HG03521 (cell line): ENCODE results near the gene SLC6A8.

ENCODE experiments used
- ATAC-seq: cut with Tn5 transposase; IDR thresholded peaks from one replicate; pipeline ENCODE4 v1.9.1; 2021; ENCODE audit warnings: mild to moderate bottlenecking, moderate library complexity; ENCODE audit not compliant: unreplicated experiment

Gene SLC6A8

DNA sequence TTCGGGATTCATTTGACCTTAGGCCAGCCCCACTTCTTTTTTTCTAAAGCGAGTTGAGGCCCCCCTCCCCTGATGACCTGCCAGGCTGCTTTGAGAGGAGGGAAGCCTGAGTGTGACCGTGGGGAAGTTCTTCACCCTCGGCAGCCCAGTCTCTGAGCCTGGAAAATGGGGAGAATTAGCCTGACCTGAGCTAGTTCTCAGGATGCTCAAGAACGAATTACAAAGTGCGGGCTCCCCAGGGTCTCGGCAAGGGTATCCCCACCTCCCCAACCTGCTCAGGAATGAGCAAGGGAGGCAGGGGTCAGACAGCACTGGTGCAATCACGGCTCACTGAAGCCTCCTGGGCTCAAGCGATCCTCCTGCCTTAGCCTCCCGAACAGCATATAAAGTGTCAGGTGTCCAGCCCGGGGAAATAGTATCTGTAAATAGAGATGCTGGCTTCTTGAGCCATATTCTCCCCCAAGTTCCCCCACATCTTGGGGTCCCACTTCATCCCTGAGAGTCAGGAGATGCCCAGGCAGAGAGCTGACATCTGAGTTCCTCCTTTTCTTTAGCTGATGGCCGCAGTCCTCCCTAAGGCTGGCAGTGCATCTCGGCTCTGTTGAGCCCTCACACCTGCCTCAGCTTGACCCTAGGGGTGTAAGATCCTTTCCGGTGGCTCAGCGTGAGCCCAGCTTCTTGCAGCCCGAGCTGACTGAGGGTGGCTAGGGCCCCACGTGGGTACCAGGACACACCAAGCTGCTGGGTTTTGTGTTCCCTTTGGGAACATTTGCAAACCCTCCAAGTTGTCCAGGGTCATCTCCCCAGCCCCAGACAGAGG lies 39.2 kb upstream of the SLC6A8 start:
- ATAC-seq: no peak

DNA sequence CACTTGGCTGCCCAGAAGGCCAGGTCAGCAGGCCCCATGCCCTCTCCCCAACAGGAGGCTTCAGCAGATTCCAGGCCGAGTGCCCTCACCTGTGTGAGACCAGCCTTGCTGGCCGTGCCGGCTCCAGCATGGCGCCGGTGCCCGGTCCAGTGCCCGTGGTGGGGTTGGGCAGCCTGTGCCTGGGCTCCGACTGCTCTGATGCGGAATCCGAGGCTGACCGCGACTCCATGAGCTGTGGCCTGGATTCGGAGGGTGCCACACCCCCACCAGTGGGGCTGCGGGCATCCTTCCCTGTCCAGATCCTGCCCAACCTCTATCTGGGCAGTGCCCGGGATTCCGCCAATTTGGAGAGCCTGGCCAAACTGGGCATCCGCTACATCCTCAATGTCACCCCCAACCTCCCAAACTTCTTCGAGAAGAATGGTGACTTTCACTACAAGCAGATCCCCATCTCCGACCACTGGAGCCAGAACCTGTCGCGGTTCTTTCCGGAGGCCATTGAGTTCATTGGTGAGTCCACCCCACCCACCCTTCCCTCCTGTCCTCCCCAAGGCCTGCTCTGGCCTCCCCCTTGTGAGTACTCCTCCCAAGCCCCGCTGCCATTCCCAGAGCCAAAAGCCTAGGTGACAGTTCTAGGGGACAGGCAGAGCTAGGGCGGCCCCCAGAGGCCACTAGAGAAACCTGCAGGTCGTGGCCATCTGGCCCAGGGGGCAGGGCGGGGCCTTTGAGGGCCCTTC lies 38.4 kb upstream of the SLC6A8 start:
- ATAC-seq: no peak

DNA sequence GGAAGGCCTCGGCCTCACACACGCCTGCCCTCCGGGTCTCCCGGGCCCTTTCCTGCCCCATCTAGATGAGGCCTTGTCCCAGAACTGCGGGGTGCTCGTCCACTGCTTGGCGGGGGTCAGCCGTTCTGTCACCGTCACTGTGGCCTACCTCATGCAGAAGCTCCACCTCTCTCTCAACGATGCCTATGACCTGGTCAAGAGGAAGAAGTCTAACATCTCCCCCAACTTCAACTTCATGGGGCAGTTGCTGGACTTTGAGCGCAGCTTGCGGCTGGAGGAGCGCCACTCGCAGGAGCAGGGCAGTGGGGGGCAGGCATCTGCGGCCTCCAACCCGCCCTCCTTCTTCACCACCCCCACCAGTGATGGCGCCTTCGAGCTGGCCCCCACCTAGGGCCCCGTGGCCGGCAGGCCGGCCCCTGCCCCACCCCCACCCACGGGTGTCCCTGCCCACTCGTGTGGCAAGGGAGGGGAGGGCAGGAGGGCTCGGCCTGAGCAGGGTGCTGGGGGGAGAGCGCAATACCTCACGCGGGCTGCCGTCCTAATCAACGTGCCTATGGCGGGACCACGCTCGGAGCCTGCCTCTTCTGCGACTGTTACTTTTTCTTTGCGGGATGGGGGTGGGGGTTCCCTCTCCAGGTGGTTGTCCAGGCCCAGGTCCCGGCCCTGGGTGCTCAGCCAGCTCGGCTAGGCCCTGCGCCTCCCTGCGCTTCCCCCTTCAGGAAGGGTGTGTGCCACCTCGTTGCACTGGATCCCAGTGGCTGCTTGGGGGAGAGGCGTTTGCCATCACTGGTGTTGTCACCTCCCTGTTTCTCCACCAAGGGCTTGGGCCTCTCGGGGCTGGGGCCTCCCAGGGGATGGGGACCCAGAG lies 37.6 kb upstream of the SLC6A8 start:
- ATAC-seq: no peak

DNA sequence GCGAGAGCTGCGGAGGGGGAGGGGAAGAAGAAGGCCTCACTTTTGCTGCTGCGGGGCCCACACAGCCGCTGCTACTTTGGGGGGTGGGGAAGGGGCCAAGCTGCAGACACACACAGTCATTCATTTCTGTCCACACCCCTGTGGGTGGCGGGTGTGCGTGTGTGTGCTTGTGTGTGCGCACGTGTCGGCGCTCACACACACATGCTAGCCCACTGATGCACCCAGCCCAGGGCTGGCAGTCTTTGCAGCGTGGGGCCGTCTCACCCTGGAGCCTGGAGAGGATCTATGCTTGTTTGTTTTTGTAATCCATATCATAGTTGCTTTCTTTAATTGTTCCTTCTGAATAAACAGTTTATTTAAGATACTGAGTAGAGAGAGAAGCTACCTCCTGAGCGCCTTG lies 36.8 kb upstream of the SLC6A8 start:
- ATAC-seq: no peak

DNA sequence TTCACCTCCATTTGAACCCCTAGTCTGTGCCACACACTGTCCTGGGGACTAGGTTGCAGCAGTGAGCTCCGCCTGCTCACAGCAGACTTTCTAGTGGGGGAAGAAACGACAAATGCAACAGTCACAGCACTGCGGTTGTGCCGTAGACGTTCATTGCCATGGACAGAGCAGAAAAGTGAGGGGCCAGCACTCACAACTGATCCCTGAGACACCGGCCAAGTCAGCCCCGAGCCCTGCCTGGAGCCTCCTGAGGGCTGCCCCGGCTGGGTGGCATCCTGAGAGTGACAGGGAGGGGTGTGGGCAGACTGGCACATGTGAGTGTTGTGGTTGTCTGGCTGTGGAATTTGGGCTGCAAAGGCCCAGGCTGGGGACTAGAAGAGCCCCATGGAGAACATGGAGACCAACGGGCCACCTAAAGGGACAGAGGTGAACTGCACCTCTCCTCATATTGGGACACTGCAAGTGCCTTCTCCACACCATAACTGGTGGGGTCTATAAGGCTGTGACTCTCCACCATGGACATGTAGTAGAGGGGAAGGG lies 36.1 kb upstream of the SLC6A8 start:
- ATAC-seq: no peak

DNA sequence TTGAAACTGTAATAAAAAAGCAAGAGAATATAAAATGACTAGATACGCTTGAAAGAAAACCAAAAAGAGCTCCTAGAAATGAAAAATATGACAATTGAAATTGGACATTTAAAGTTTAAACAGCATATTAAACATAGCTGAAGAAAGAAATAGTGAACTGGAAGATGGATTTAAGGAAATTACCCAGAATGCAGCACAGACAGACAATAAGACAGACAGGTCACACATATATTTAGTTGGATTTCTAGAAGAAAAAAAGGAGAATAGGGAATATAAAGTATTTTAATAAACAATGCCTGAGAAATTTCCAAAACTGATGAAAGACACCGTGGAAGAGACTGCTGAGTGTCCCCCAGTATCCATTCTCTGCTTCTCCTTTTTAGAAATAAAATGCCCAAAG lies 34.2 kb upstream of the SLC6A8 start:
- no peak for ATAC-seq

DNA sequence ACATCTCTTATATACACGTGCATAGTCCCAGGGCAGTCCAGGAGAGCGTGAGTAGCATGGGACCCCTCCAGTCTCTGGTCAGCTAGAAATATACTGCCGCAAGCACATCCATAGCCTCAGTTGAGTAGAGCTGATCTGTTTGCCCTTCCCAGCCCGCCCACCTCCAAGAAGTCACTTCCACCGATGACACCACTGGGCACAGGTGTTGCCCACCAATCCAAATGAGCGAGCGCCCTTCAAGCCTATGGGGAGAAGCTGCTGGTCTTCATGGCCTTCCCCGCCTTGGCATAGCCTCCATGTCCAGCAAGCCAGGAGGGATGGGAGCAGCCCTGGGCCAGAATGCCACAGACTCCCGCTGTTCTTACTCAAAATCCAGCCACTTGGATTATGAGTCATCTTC lies 30.6 kb upstream of the SLC6A8 start:
- no peak for ATAC-seq

DNA sequence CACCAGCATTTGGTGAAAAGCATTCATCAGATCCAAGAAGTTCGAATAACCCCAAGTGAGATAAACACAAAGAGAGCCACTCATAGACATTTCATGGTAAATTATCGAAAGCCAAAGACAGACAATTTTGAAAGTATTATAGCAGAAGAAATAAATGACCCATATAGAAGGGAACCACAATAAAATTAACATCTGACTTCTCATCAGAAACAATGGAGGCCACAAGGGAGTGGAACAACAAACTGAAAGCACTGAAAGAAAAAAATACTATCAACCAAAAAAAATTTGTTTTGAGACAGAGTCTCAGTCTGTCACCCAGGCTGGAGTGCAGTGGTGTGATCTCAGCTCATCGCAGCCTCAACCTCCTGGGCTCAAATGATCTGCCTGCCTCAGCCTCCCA lies 28.5 kb upstream of the SLC6A8 start:
- ATAC-seq: no peak

DNA sequence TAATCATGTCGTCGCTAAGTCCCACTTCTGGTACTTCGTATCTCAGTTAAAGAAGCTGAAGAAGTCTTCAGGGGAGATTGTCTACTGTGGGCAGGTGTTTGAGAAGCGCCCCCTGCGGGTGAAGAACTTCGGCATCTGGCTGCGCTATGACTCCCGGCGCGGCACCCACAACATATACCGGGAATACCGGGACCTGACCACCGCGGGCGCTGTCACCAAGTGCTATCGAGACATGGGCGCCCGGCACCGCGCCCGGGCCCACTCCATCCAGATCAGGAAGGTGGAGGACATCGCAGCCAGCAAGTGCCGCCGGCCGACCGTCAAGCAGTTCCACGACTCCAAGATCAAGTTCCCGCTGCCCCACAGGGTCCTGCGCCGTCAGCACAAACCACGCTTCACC lies 25.5 kb upstream of the SLC6A8 start:
- no peak for ATAC-seq

DNA sequence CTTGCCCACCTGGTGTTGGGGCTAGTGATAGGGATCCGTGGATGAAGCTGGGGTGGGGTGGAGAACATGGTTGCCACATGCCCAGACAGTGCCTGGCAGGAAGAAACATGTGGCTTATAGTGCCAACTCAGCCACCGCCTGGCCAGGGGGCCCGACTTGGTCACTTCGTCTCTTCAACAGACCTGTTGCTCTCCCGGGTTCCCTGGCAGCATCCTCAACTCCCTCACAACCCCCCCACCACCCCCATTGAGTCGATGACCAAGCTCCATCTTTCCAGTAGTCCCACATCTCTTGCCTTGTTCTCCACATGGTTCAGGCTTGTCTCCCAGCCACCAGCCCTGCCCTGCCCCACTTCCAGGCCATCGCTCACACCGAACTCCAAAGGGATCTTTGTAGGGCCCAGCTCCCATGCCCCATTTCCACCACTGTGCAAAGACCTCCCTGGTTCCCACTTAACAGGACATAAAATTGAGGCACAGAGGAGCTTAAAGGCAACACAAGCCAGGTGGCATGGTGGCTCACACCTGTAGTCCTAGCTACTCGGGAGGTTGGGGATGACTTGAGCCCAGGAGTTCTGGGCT lies 21.9 kb upstream of the SLC6A8 start:
- ATAC-seq: no peak

DNA sequence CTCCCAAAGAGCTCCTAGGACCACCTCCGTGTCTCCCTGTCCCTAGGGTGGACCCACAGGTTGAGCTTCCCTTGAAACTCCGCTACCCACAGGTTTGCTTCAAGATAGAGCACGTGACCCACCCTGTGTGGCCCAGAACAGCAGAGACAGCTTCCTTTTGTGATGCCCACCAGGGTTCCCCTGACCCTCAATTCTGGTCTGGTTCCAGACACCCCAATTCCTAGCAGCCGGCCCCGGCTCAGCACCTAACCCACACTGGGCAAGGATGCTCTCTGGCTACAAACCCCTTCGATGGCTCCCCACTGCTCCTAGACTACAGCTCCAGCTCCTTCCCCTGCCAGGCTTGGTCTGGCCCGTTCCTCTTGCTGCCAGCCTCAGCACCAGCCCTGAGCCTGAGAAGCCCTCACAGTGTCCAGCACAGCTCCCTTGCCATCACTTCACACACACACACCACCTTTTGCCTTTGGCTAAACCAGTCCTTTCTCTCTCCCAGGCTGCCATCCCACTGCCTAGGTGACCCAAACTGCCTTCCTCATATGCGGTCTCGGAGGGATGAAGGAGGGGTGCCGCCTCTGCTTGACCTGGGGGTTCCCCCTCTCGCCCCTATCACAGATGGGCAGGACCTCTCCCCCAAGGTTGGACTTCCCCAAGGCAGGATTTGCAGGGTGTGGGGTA lies 20.3 kb upstream of the SLC6A8 start:
- ATAC-seq: no peak

DNA sequence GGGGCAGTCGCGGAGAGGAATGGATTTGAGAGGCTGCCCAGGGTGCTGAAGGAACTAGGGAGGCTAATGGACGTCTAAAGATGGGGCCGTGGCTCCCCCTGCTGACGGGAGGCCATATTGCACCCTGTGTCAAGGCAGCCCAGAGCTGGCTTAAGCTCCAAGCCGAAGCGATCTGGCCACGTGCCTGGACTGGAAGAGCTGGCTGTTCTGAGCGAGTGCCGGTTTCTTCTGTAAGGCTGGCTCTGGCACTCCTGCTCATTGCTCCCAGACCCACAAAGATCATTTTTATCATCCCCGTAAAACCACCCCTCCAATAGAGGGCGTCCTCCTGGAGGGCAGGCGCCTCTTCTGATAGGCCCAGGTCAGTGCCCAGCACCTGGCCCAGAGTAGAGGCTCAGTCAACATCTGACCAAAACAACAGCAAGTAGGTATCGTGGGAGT lies 19.8 kb upstream of the SLC6A8 start:
- no peak for ATAC-seq

DNA sequence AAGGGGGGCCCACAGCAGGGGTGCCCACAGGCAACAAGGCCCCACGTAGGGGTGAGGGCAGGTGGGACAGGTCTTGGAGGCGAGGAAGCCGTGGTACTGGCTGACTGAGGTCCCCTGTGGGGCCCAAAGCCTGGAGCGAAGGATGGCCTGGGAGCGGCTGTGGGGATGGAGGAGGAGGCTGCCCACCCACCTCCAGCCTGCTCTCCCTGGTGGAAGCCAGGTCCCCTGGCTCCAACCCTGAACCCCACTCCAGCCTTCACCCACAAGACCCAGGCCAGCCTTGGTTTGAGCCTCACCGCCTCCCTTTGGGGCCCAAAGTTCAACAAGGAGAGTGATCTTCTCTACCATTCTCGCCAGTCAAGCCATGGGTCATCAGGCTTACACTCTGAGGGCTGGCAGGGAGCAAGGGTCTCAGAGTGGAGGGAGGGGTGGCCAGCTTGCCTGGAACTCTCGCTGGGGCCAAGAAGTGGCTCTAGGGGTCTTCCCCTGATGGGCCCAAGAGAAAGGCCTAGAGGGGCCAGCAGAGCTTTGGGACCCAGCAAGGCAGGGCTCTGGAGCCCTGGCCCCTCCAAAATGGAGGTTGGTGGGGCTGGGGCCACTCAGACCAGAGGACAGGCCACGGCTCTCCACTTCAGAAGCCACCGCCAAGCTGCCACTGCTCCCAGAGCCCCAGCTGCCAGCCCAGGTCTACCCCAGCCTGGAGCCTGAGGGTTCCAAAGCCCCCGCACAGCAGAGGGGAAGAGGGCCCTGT lies 19.1 kb upstream of the SLC6A8 start:
- no peak for ATAC-seq

DNA sequence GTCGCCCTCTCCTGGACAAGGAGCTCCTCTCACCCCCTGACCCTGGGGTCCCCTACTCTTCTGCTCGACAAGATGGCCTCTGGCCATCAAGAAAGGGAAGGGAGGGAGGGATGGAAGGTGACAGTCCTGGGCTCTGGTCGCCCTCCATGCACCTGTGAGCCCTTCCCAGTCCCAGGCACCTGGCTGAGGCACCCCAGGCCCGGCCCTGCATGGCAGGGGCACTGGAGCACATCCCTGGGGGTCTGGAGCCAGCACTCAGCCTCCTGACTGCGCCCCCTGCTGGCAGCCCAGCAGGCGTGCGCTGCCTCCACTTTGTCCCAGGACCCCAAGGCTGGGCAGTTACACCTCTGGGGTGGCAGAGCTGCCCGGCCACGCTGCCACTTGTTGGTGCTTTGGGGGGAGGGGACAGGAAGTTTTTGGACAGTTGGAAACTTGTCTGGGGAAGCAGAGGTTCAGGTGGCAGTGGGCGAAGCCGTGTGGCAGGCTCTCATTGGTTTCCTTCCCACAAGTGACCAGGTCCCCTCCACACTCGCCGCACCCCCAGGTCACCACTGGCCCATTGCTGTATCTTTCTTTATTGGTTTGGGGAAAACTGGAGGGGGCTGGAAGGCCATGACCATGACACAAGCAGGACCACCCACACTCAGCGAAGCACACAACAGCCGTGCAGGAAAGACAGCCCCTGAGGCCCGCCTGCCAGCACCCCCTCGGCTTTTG lies 18.4 kb upstream of the SLC6A8 start:
- ATAC-seq: no peak

DNA sequence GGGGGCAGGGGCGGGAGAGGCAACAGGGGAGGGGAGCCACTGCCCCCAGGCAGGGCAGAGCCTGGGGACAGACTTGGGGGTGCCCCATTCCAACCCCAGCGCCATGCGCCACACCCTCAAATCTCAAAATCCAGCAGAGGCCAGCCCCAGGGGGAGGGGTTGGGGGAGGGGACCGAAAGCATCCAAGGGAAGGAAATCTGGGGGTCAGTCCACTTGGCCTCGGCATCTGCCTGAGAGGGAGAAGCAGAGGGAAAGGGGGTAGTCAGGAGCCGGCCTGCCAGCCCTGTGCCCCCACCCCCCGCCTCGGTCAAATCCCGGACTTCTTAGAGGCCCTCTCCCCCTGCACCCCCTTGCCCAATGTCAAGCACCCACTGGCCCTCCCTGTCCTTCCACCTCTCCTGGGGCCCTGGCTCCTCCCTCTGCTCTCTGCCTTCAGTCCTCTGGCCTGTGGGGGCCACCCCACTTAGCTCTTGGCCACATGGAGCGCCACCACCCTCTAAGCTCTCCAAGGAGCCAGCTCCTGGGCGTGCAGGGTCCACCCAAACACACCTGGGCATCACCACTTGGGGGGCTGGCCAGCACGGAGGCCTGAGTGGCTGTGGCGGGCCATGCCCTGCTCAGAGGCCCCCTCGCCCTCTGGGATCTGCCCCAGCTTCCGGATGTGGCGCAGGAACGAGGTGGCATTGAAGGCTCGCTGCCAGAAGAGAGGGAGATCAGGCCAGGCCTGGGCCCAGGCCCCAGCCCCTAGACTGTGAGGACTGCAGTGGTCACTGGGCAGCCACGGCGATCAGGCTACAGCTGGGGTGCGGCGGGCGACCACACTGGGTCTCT lies 17.6 kb upstream of the SLC6A8 start:
- ATAC-seq: no peak

DNA sequence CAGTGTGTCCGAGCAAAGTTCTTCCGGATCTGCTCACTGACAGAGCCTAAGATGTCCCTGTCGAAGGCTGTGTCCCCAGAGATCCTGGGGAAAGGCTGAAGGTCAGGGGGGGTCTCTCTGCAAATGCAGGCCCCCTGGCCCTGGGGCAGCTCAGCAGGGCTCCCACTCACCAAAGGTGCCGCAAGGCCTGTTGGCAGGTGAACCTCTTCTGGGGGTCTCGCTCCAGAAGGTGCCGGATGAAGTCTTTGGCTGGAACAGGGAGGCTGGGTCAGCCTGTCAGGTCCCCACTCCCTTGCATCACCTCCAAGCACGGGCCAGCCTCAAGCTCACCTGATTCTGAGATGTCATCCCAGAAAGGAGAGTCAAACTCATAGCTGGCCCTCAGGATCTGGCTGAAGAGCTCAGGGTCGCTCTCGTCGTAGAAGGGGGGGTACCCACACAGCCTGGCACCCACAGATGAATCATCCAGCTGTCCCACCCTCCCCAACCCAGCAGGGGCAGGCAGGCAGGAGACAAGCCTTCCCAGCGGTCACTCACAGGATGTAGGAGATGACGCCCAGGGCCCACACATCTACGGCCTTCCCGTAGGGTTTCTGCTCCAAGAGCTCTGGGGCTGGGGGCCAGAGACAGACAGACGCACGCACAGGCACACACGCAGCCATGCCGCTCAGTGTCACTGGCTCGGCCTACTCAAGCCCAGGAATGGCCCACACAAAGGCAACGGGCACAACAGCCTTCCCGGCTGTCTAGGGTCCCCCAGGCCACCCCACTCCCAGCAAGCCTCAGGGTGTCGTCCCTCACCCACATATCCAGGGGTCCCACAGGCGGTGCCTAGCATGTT lies 16.8 kb upstream of the SLC6A8 start:
- no peak for ATAC-seq
